CD4-positive, alpha-beta T cell (primary cell): ENCODE results near the gene RIPOR3. TPM values are rescaled to one million over a fixed set of nuclear protein-coding genes. Genes with fewer than 3 reads are reported as not detected.

ENCODE experiments used
- ATAC-seq: fragments of 200-7000 bp; cut with Tn5 transposase; one replicate; pipeline ENCODE4 v1.10.0; 2022; ENCODE audit warnings: mild to moderate bottlenecking; ENCODE audit not compliant: poor library complexity
- CTCF ChIA-PET: fragments of 350-600 bp; sonication (Branson Sonifier 250); formaldehyde crosslinking; loops from one replicate; lab custom pipeline; 2021; ENCODE audit warnings: antibody characterized with exemption, inconsistent platforms; lab: Charles Lee
- POLR2A ChIA-PET: fragments of 350-600 bp; sonication (Branson Sonifier 250); formaldehyde crosslinking; loops from one replicate; lab custom pipeline; 2021; ENCODE audit warnings: antibody characterized with exemption, inconsistent platforms; lab: Charles Lee
- DNase-seq, 14 experiments: peaks; one replicate each; pipeline ENCODE4 v3.0.0-alpha.2; 2013 to 2020; ENCODE audit warnings: mixed read lengths in 2 of 14
- H3K27ac ChIP-seq, 2 donors: one replicate each; pipeline versions ENCODE4 v1.5.1 to v1.7.0; 2013; ENCODE audit warnings: low read length in 2 of 2, low read depth in 1 of 2, mild to moderate bottlenecking in 1 of 2
- H3K27me3 ChIP-seq, 2 experiments: 1 replicate in 1 of 2; 2 replicates in 1 of 2; pipeline versions ENCODE4 v1.6.1 to v1.7.0; 2013; ENCODE audit warnings: low read length in 2 of 2, control low read depth in 1 of 2, mild to moderate bottlenecking in 1 of 2, moderate library complexity in 1 of 2; ENCODE audit not compliant: insufficient read depth in 2 of 2, control insufficient read depth in 1 of 2
- H3K36me3 ChIP-seq: one replicate; pipeline ENCODE4 v1.6.1; 2013; ENCODE audit warnings: low read length, control low read depth; ENCODE audit not compliant: insufficient read depth
- H3K4me1 ChIP-seq: one replicate; pipeline ENCODE4 v1.6.1; 2013; ENCODE audit warnings: low read length, control low read depth; ENCODE audit not compliant: insufficient read depth
- H3K4me3 ChIP-seq: one replicate; pipeline ENCODE4 v1.5.1; 2013; ENCODE audit warnings: mild to moderate bottlenecking, low read length, moderate library complexity
- H3K9me3 ChIP-seq, 2 experiments: 1 replicate in 1 of 2; 2 replicates in 1 of 2; pipeline versions ENCODE4 v1.6.1 to v1.7.0; 2013; ENCODE audit warnings: low read length in 2 of 2, mild to moderate bottlenecking in 2 of 2, control low read depth in 1 of 2, moderate library complexity in 1 of 2; ENCODE audit not compliant: control insufficient read depth in 1 of 2, insufficient read depth in 1 of 2
- H3K27ac Mint-ChIP-seq: one replicate; pipeline ENCODE4 v1.8.0; 2020; ENCODE audit warnings: mixed read lengths
- H3K27me3 Mint-ChIP-seq: one replicate; pipeline ENCODE4 v1.8.0; 2021; ENCODE audit warnings: mixed read lengths
- H3K36me3 Mint-ChIP-seq: one replicate; pipeline ENCODE4 v1.8.0; 2021; ENCODE audit warnings: low read depth, mixed read lengths
- H3K4me1 Mint-ChIP-seq: one replicate; pipeline ENCODE4 v1.8.0; 2021; ENCODE audit warnings: low read depth, mixed read lengths
- H3K4me3 Mint-ChIP-seq: one replicate; pipeline ENCODE4 v1.8.0; 2020; ENCODE audit warnings: mild to moderate bottlenecking, mixed read lengths
- H3K9me3 Mint-ChIP-seq: one replicate; pipeline ENCODE4 v1.8.0; 2020; ENCODE audit warnings: mixed read lengths
- CTCF ChIP-seq: fragments of 200-600 bp; IDR thresholded peaks from one replicate; pipeline ENCODE4 v1.8.0; 2022; ENCODE audit warnings: antibody characterized with exemption, mild to moderate bottlenecking
- intact Hi-C, 2 experiments: fragments of 100-400 bp; cut with DNase I in 1 of 2; cut with micrococcal nuclease in 1 of 2; formaldehyde crosslinking; loops; one replicate each; pipeline versions ENCODE4 v1.15.1 to v1.9.0; 2023 to 2025; cut with DNase I, micrococcal nuclease
- total RNA-seq, 174 experiments: library from RNA in 2 of 174; stranded (reverse) in 2 of 174; gene quantifications; one replicate each; pipeline ENCODE4 v1.2.3 and lab custom pipeline; 2021 to 2026

RIPOR3 gene
- total RNA-seq, 2 experiments from 2014 or later: not detected

GRCh38 chr20:50580842-50581544 lies 110.3 kb downstream of the RIPOR3 start:
- H3K4me1 Mint-ChIP-seq: peaks cover 2% of the 10 kb centered on the region
- Histone ChIP-seq H3K4me3 (no peak overlapping the region), H3K27me3 (no peaks in the 10 kb centered on the region), H3K27ac (no peak overlapping the region), H3K4me1 (no peaks in the 10 kb centered on the region), H3K9me3 (no peaks in the 10 kb centered on the region), H3K36me3 (peaks cover 95% of the 10 kb centered on the region)
- no peaks in the 10 kb centered on the region for H3K9me3 Mint-ChIP-seq
- DNase-seq (no peak), ATAC-seq (no peak)
- H3K27me3 Mint-ChIP-seq: no peaks in the 10 kb centered on the region
- TF ChIP-seq CTCF: no peak
- peaks cover 90% of the 10 kb centered on the region for H3K36me3 Mint-ChIP-seq
- CTCF ChIA-PET: no interaction called here
- no peak overlapping the region for H3K27ac Mint-ChIP-seq
- H3K4me3 Mint-ChIP-seq: no peak overlapping the region
- POLR2A ChIA-PET: interaction anchor here (1.2 kb wide), 1 partner anchor 57 kb away, joined by 3 read pairs; no protein-coding TSS in a partner anchor
- intact Hi-C loops: no loop called here

- no peak overlapping the region for H3K27ac Mint-ChIP-seq
- H3K36me3 ChIP-seq: peaks cover 94% of the 10 kb centered on the region
- H3K9me3 Mint-ChIP-seq: no peaks in the 10 kb centered on the region
- no peaks in the 10 kb centered on the region for H3K27me3 Mint-ChIP-seq
- peaks cover 90% of the 10 kb centered on the region for H3K36me3 Mint-ChIP-seq
- ChIA-PET POLR2A (interaction anchor here (0.7 to 0.9 kb wide), 2 partner anchors 96 to 116 kb away, joined by 3 to 4 read pairs; no protein-coding TSS in a partner anchor), CTCF (interaction anchor here (1.2 to 1.3 kb wide), 2 partner anchors 69 to 96 kb away, joined by 3 to 4 read pairs; no protein-coding TSS in a partner anchor)
- no peak overlapping the region for H3K27ac ChIP-seq
- peak; percentile 79 for TF ChIP-seq CTCF
- intact Hi-C loops: no loop called here
- ATAC-seq (peak; percentile 58), DNase-seq (peak in 13 of 14 experiments; percentile 21 to 69 (median 38))
- peaks cover 7% of the 10 kb centered on the region for H3K4me1 ChIP-seq
- H3K4me1 Mint-ChIP-seq: peaks cover 9% of the 10 kb centered on the region
- no peak overlapping the region for H3K4me3 ChIP-seq
- no peak overlapping the region for H3K4me3 Mint-ChIP-seq
- no peaks in the 10 kb centered on the region for H3K9me3 ChIP-seq
- no peaks in the 10 kb centered on the region for H3K27me3 ChIP-seq
Observed at GRCh38 chr20:50580016-50580747, 111.2 kb downstream of the RIPOR3 start.

GRCh38 chr20:50579511-50579910 lies 111.8 kb downstream of the RIPOR3 start:
- intact Hi-C loops: loop anchor here in 1 of 2 experiments (2.0 kb wide), 1 partner anchor 391 kb away; no protein-coding TSS in a partner anchor
- H3K27ac ChIP-seq: no peak overlapping the region
- TF ChIP-seq CTCF: no peak
- H3K9me3 Mint-ChIP-seq: no peaks in the 10 kb centered on the region
- H3K36me3 ChIP-seq: peaks cover 96% of the 10 kb centered on the region
- H3K27ac Mint-ChIP-seq: no peak overlapping the region
- no peaks in the 10 kb centered on the region for H3K9me3 ChIP-seq
- H3K4me1 Mint-ChIP-seq: peaks cover 16% of the 10 kb centered on the region
- no peak overlapping the region for H3K4me3 ChIP-seq
- H3K4me1 ChIP-seq: peaks cover 7% of the 10 kb centered on the region
- no peaks in the 10 kb centered on the region for H3K27me3 Mint-ChIP-seq
- CTCF ChIA-PET: interaction anchor here (1.0 to 1.3 kb wide), 3 partner anchors 68 to 101 kb away, joined by 3 to 4 read pairs (median 4); no protein-coding TSS in a partner anchor
- ATAC-seq (no peak), DNase-seq (no peak)
- no peaks in the 10 kb centered on the region for H3K27me3 ChIP-seq
- H3K36me3 Mint-ChIP-seq: peaks cover 91% of the 10 kb centered on the region
- H3K4me3 Mint-ChIP-seq: no peak overlapping the region
- POLR2A ChIA-PET: interaction anchor here (0.7 to 0.9 kb wide), 2 partner anchors 96 to 115 kb away, joined by 3 to 4 read pairs; no protein-coding TSS in a partner anchor
